GM19452 (cell line): ENCODE measurements around the gene ASIP.
"Not testable (repeated sequence)": the region's sequence is repeated elsewhere in the genome, so short reads cannot be mapped to it uniquely, and the experiment has no call there.

ENCODE experiments used
- ATAC-seq: cut with Tn5 transposase; IDR thresholded peaks from one replicate; pipeline ENCODE4 v1.9.1; 2021; ENCODE audit not compliant: unreplicated experiment

The ASIP gene

GRCh38 chr20:34242015-34242414 is 792 bp downstream of the ASIP start:
- ATAC-seq = not testable (repeated sequence)

- ATAC-seq = no peak
These were observed 1.7 kb downstream of the ASIP start for GRCh38 chr20:34242879-34243278.

DNA sequence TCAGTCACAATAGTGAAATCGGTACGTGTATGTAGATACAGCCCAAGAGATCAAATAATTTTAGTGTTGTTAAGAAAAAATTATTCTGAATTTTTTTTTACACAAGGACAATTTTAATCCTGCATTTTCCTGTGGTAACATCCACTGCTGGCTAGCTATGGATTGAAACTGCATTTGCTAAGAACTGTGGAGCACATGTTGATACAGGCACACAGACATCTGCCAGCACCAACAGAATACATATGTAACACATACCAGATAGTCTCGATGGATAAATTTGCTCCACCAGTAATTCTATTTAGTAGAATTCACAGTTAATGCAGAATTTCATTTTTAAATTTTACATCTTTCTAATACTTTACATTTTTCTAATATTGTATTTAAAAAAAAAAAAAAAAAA is 2.2 kb downstream of the ASIP start:
- ATAC-seq = no peak

DNA sequence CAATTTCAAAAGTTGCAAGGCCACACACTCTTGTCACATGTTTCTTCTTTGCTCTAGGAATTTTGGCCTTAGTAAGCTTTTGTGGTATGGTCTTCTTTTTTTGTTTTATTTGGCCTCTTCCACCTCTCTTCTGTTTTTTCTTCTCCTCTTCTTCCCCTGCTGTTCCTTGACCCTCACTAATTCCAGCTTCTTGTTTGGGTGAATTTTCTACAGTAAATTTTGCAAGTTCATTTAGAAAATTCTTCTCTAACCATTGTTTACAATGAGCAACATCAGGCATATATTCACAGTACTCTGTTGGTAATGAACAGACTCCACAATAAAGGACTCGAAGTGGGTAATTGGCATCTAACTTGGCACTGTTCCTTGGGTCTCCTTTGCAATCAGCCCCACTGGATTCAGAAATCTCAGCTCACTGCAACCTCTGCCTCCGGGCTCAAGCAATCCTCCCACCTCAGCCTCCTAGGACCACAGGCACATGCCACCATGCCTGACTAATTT is 5.0 kb downstream of the ASIP start:
- ATAC-seq = no peak

- no peak for ATAC-seq
These were observed 8.1 kb downstream of the ASIP start for GRCh38 chr20:34249291-34249690.

- no peak for ATAC-seq
These were observed 8.8 kb downstream of the ASIP start for GRCh38 chr20:34250005-34250404.

- no peak for ATAC-seq
These were observed 10.4 kb downstream of the ASIP start for GRCh38 chr20:34251619-34252018.

DNA sequence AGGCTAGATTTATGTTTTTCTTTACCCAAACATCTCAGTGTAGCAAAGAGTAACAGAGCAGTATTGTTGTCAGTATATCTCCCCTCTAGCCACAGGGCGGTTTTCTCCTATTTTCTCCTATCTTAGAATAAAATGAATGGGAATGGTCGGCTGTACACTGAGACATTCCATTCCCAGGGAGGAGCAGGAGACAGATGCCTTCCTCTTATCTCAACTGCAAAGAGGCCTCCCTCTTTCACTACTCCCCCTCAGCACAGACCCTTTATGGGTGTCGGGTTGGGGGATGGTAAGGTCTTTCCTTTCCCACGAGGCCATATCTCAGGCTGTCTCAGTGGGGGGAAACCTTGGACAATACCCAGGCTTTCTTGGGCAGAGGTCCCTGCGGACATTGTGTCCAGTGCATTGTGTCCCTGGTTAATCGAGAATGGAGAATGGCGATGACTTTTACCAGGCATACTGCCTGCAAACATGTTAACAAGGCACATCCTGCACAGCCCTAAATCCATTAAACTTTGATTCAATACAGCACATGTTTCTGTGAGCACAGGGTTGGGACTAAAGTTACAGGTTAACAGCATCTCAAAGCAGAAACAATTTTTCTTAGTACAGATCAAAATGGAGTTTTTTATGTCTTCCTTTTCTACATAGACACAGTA is 11.3 kb downstream of the ASIP start:
- not testable (repeated sequence) for ATAC-seq

DNA sequence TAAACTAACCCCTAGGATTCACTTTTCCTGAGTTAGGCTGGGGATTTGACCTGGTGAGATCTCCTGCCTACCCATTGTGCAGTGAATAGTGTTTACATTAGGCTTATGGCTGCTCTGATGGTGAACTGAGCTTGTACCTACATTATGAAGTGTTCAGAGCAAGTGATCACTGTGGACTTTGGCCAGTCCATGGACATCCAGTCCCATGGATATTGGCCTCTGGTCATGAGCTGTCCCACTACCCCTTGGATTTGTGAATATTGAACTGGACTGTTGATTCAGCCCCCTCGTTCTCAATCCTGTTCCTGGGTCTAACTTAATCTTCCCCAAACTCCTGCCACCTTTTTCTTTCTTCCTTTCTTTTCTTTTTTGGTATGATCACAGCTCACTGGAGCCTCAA is 13.8 kb downstream of the ASIP start:
- ATAC-seq = no peak

DNA sequence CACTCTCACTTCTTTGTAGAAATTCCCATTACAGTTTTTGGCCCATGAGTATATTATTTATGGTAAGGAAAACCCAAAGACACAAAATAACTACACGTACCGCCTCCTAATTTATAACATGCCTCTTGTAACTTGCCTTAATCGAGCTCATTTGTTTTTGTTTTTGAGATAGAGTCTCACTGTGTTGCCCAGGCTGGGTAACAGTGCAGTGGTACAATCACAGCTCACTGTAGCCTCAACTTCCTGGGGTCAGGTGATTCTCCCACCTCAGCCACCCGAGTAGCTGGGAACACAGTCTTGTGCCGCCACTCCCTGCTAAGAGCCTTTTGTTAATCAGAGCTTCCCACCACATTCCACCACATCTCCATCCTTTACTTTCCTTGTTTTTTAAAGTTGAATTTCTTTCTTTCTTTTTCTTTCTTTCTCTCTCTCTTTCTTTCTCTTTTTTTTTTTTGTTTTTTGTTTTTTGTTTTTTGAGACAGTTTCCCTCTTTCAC is 15.5 kb downstream of the ASIP start:
- ATAC-seq = no peak

- ATAC-seq = no peak
These were observed 19.2 kb downstream of the ASIP start for GRCh38 chr20:34260208-34260942.

- no peak for ATAC-seq
These were observed 21.5 kb downstream of the ASIP start for GRCh38 chr20:34262488-34263288.

DNA sequence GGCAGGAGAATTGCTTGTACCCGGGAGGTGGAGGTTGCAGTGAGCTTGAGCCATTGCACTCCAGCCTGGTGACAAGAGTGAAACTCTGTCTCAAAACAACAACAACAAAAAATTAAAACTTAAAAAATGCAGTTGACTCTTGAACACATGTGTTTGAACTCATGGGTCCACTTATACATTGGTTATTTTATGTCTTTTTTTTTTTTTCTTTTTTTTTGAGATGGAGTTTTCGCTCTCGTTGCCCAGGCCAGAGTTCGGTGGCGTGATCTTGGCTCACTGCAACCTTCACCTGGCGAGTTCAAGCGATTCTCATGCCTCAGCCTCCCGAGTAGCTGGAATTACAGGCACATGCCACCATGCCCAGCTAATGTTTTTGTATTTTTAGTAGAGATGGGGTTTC is 22.2 kb downstream of the ASIP start:
- not testable (repeated sequence) for ATAC-seq

- no peak for ATAC-seq
These were observed 22.9 kb downstream of the ASIP start for GRCh38 chr20:34264141-34264540.

DNA sequence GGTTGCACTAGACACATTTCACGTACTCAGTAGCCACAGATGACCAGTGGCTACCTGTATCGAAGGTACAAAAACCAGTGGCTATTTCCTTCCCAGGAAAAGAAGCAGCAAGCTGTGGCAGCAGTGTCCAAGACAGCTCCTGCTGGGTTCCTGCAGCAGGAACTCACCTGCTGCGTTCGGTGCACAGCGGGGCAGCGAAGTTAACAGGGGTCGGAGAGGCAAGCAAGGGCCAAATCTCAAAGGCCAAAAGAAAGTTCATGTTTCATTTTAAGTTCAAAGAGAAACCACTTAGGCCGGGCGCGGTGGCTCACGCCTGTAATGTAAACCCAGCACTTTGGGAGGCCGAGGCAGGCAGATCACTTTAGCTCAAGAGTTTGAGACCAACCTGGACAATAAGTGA is 26.9 kb downstream of the ASIP start:
- no peak for ATAC-seq

- ATAC-seq = no peak
These were observed 27.8 kb downstream of the ASIP start for GRCh38 chr20:34268851-34269636.

DNA sequence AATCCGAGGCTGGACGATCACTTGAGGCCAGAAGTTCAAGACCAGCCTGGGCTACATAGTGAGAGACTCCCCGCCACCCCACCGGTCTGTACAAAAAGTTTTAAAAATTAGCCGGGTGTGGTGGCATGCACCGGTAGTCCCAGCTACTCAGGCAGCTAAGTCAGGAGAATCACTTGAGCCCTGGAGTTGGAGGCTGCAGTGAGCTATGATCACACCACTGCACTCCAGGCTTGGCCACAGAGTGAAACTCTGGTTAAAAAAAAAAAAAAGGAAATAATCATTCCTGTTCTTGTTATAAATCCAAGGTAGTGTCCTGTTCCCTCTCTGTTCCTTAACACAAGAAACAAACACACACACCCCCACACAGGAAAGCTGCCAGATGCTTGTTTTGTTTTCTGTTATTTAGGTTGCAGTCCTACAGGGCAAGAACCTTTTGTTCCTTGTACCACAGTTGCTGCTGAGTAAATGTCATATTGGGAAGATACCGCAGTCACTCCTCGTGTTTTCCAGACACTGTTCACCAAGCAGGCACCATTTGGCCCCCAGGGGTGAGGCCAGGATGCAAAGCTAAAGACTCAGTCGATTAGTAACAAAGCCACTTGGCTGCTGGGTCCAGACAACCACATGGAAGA is 28.9 kb downstream of the ASIP start:
- no peak for ATAC-seq

- no peak for ATAC-seq
These were observed 30.7 kb downstream of the ASIP start for GRCh38 chr20:34271956-34272355.

- no peak for ATAC-seq
These were observed 33.5 kb downstream of the ASIP start for GRCh38 chr20:34274694-34275093.

DNA sequence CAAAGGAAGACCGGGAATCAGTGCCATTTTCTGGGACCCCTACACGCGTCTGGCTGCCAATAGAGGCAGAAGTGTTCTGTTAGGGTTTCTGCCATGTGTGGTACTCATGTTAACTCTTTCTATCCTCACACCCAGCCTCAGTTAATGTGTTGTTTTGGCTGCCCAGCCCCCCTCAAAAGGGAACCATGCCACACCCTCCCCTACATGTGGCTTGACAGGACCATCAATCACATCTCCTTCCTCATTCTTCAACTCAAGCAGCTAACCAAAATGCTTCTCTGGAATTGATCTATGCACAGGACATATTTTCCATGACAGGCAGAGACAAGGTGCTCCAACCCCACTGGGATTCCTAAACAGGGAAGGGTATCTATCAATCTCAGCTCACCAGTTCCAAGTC is 40.0 kb downstream of the ASIP start:
- ATAC-seq = no peak
